HEK293T (cell line): ENCODE results near the gene CCDC30.

ENCODE experiments used
- CTCF ChIA-PET: fragments of 350-600 bp; formaldehyde crosslinking; extraction: SDS; loops from one replicate; lab custom pipeline; 2021; ENCODE audit warnings: antibody characterized with exemption, inconsistent platforms; lab: Yijun Ruan, JAX
- POLR2A ChIA-PET: fragments of 350-600 bp; formaldehyde crosslinking; extraction: SDS; loops from one replicate; lab custom pipeline; 2020; ENCODE audit warnings: antibody characterized with exemption, inconsistent platforms; lab: Yijun Ruan, JAX
- DNase-seq: peaks from one replicate; pipeline ENCODE4 v3.0.0; 2012; ENCODE audit warnings: mixed read lengths; ENCODE audit errors: extremely low spot score
- ARNT ChIP-seq: fragments of 450-650 bp; IDR thresholded peaks from 2 replicates; pipeline ENCODE4 v1.6.1; 2017; ENCODE audit warnings: mild to moderate bottlenecking
- BHLHE40 ChIP-seq: fragments of 450-650 bp; IDR thresholded peaks from 2 replicates; pipeline ENCODE4 v1.6.1; 2016; ENCODE audit warnings: mild to moderate bottlenecking, moderate library complexity, borderline replicate concordance
- CTBP1 ChIP-seq: fragments of 450-650 bp; IDR thresholded peaks from 2 replicates; pipeline ENCODE4 v1.6.1; 2016; ENCODE audit warnings: borderline replicate concordance
- ELF4 ChIP-seq: fragments of 450-650 bp; IDR thresholded peaks from 2 replicates; pipeline ENCODE4 v1.6.1; 2017; ENCODE audit warnings: antibody characterized with exemption
- FOXA1 ChIP-seq: fragments of 450-650 bp; IDR thresholded peaks from 2 replicates; pipeline ENCODE4 v1.6.1; 2016; ENCODE audit warnings: mild to moderate bottlenecking
- FOXK2 ChIP-seq: fragments of 450-650 bp; IDR thresholded peaks from 2 replicates; pipeline ENCODE4 v1.6.1; 2016; ENCODE audit warnings: mild to moderate bottlenecking
- FOXM1 ChIP-seq: fragments of 450-650 bp; IDR thresholded peaks from 2 replicates; pipeline ENCODE4 v1.6.1; 2017; ENCODE audit warnings: mild to moderate bottlenecking, borderline replicate concordance
- HDGF ChIP-seq: fragments of 450-650 bp; IDR thresholded peaks from 2 replicates; pipeline ENCODE4 v1.6.1; 2017; ENCODE audit warnings: antibody characterized with exemption, borderline replicate concordance
- L3MBTL2 ChIP-seq: fragments of 450-650 bp; conservative IDR thresholded peaks from 2 replicates; pipeline ENCODE4 v1.6.1; 2016; ENCODE audit warnings: mild to moderate bottlenecking
- NFRKB ChIP-seq: fragments of 450-650 bp; IDR thresholded peaks from 2 replicates; pipeline ENCODE4 v1.6.1; 2016; ENCODE audit warnings: mild to moderate bottlenecking, moderate library complexity
- PKNOX1 ChIP-seq: fragments of 450-650 bp; IDR thresholded peaks from 2 replicates; pipeline ENCODE4 v1.6.1; 2016
- SP1 ChIP-seq: fragments of 450-650 bp; IDR thresholded peaks from 2 replicates; pipeline ENCODE4 v1.6.1; 2017
- SUZ12 ChIP-seq: fragments of 450-650 bp; IDR thresholded peaks from 2 replicates; pipeline ENCODE4 v1.6.1; 2016; ENCODE audit warnings: mild to moderate bottlenecking
- TARDBP ChIP-seq: fragments of 450-650 bp; IDR thresholded peaks from 2 replicates; pipeline ENCODE4 v1.6.1; 2016
- ZNF384 ChIP-seq: fragments of 450-650 bp; IDR thresholded peaks from 2 replicates; pipeline ENCODE4 v1.6.1; 2016

The CCDC30 gene

GRCh38 chr1:42462828-42463763, at the start of gene CCDC30:
Gene CCDC30, plus strand, starts transcription at chr1:42463286. Its CDS starts 17,266 bp downstream, at chr1:42480552.
- peak; percentile 96 for DNase-seq
- ChIA-PET POLR2A (interaction anchor here (1.3 kb wide), 2 partner anchors 11 to 304 kb away, joined by 4 read pairs; partner anchors contain the start of genes C1orf50 and P3H1), CTCF (interaction anchor here (0.6 kb wide), 1 partner anchor 123 kb away, joined by 3 read pairs; no protein-coding TSS in a partner anchor)
- TF ChIP-seq PKNOX1 (peak; percentile 67), FOXK2 (no peak), L3MBTL2 (peak; percentile 43; the same call in 1 of the 2 replicates), FOXM1 (no peak), ELF4 (no peak), ZNF384 (no peak), TARDBP (no peak), FOXA1 (no peak), ARNT (no peak), HDGF (no peak), SUZ12 (no peak), NFRKB (no peak)

- ChIA-PET POLR2A (no interaction called here), CTCF (no interaction called here)
- no peak for DNase-seq
- TF ChIP-seq ELF4 (no peak), CTBP1 (no peak), SUZ12 (no peak), ARNT (no peak), L3MBTL2 (no peak), ZNF384 (no peak), SP1 (no peak), FOXK2 (no peak), PKNOX1 (no peak)
These were observed 48.3 kb upstream of the CCDC30 start for GRCh38 chr1:42414551-42415496.

GRCh38 chr1:42417166-42417565, 45.9 kb upstream of the CCDC30 start:
- CTCF ChIA-PET, result no interaction called here
- DNase-seq, result no peak
- POLR2A ChIA-PET, result no interaction called here
- TF ChIP-seq FOXM1 (no peak), PKNOX1 (no peak), BHLHE40 (no peak), SUZ12 (no peak), HDGF (no peak), ELF4 (no peak)

- CTCF ChIA-PET, result no interaction called here
- DNase-seq, result no peak
- TF ChIP-seq SP1, result no peak
- POLR2A ChIA-PET, result no interaction called here
These were observed 44.6 kb upstream of the CCDC30 start for GRCh38 chr1:42418516-42418915.

GRCh38 chr1:42419126-42419821, 43.8 kb upstream of the CCDC30 start:
- no peak for TF ChIP-seq PKNOX1
- no peak for TF ChIP-seq SUZ12
- TF ChIP-seq ZNF384, result no peak
- no peak for TF ChIP-seq FOXK2
- no peak for TF ChIP-seq CTBP1
- no peak for TF ChIP-seq FOXA1
- no peak for TF ChIP-seq NFRKB
- TF ChIP-seq TARDBP, result no peak
- TF ChIP-seq L3MBTL2, result no peak
- DNase-seq, result no peak
- ChIA-PET CTCF (no interaction called here), POLR2A (no interaction called here)
